Adrenal gland (tissue), 5 donors: Measurements from ENCODE around the gene ISLR.

Experiments
- CTCF ChIP-seq, 6 experiments: fragments of 450-650 bp in 4 of 6; fragments of 200-600 bp in 2 of 6; sonication (generic) in 1 of 6; IDR thresholded peaks; 1 replicate in 5 of 6; 2 replicates in 1 of 6; pipeline versions ENCODE4 v1.5.1 to v1.8.0; 2016 to 2021; ENCODE audit warnings: antibody characterized with exemption in 6 of 6, mild to moderate bottlenecking in 2 of 6, moderate library complexity in 1 of 6
- POLR2A ChIP-seq, 2 donors: fragments of 450-650 bp; IDR thresholded peaks; one replicate each; pipeline ENCODE4 v1.6.1; 2017; ENCODE audit warnings: antibody characterized with exemption in 2 of 2, mild to moderate bottlenecking in 2 of 2, moderate library complexity in 1 of 2
- donor health status: DM: no; HTN: no; CAD: no.

- TF ChIP-seq POLR2A (IDR thresholded peaks at IDR 0.05) (no peak), CTCF (IDR thresholded peaks at IDR 0.05) (no peak)
Observed at GRCh38 chr15:74127954-74128784, 45.3 kb upstream of the ISLR start.
